ENCODE measurements around the gene PMVK. TPM values are rescaled to one million over a fixed set of nuclear protein-coding genes. Genes with fewer than 3 reads are reported as not detected.

PMVK gene
- total RNA-seq: 10 to 100 TPM; 15.0 to 16.7 (median 16.4) TPM

DNA sequence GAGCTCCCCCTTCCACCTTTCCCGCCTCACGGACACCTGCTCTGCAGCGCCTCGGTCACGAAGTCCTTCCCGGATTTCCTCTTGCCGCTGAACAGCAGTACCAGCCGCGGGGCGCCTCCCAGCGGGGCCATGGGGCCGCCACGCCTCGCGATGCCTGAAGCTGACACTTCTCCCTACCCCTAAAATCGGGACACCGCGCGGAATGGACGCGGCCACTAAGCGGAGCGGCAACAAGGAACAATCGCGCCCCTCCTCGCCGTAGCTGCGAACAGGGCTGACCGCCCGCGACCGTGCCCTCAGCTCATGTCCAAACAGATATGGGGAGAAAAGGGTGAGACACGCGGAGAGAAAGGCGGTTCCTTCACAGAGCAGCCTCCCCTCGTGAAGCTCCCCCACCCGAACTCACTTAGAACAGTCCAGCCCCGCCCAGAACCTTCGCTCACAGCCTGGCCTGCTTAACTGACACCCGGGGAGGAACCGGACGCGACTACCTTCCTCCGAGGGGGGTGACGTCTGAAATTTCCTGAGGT, at the start of gene PMVK:
Gene PMVK, minus strand, starts transcription at position 165 of the 530 bp plus-strand sequence. Its CDS starts 34 bp downstream, at position 131.
- intact Hi-C loops (cut with DNase I; ENCODE audit: low total_unique reads): loop anchor here (10.0 kb wide), 1 partner anchor 382 kb away; the partner anchor contains the start of gene UBE2Q1
- Histone ChIP-seq H3K9me3 (no peaks in the 10 kb centered on the region), H3K36me3 (no peaks in the 10 kb centered on the region), H3K27me3 (no peaks in the 10 kb centered on the region), H3K27ac (peak within 1 kb of the TSS; percentile 97 to 98), H3K4me3 (peak within 1 kb of the TSS; percentile 67 to 75 (median 69)), H3K4me1 (peaks cover 0 to 9% of the 10 kb centered on the region in 2 donors)
- peak; percentile 95 to 97 for DNase-seq (ENCODE audit: low spot score in 2 of 2)
- TF ChIP-seq, protein P1, sequence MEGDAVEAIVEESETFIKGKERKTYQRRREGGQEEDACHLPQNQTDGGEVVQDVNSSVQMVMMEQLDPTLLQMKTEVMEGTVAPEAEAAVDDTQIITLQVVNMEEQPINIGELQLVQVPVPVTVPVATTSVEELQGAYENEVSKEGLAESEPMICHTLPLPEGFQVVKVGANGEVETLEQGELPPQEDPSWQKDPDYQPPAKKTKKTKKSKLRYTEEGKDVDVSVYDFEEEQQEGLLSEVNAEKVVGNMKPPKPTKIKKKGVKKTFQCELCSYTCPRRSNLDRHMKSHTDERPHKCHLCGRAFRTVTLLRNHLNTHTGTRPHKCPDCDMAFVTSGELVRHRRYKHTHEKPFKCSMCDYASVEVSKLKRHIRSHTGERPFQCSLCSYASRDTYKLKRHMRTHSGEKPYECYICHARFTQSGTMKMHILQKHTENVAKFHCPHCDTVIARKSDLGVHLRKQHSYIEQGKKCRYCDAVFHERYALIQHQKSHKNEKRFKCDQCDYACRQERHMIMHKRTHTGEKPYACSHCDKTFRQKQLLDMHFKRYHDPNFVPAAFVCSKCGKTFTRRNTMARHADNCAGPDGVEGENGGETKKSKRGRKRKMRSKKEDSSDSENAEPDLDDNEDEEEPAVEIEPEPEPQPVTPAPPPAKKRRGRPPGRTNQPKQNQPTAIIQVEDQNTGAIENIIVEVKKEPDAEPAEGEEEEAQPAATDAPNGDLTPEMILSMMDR (IDR thresholded peaks at IDR 0.05): peak in 2 of 3 donors; percentile 10 to 25
- TF ChIP-seq POLR2AphosphoS5 (IDR thresholded peaks at IDR 0.05) (peak; percentile 84 to 89 (median 85)), POLR2A (IDR thresholded peaks at IDR 0.05) (no peak)

GRCh38 chr1:154983776-154984466, 47.4 kb upstream of the PMVK start:
- peak overlapping the region; percentile 56 to 78 (median 67) for H3K4me3 ChIP-seq
- TF ChIP-seq POLR2A (IDR thresholded peaks at IDR 0.05) (no peak), POLR2AphosphoS5 (IDR thresholded peaks at IDR 0.05) (no peak)
- TF ChIP-seq, protein P1 (IDR thresholded peaks at IDR 0.05): no peak
- no peaks in the 10 kb centered on the region for H3K36me3 ChIP-seq
- no peaks in the 10 kb centered on the region for H3K27me3 ChIP-seq
- H3K9me3 ChIP-seq: no peaks in the 10 kb centered on the region
- peaks cover 4 to 14% of the 10 kb centered on the region in 2 donors for H3K4me1 ChIP-seq
- DNase-seq (ENCODE audit: low spot score in 2 of 2): no peak
- H3K27ac ChIP-seq: peak overlapping the region; percentile 62 to 82
- intact Hi-C loops (cut with DNase I; ENCODE audit: low total_unique reads): no loop called here

DNA sequence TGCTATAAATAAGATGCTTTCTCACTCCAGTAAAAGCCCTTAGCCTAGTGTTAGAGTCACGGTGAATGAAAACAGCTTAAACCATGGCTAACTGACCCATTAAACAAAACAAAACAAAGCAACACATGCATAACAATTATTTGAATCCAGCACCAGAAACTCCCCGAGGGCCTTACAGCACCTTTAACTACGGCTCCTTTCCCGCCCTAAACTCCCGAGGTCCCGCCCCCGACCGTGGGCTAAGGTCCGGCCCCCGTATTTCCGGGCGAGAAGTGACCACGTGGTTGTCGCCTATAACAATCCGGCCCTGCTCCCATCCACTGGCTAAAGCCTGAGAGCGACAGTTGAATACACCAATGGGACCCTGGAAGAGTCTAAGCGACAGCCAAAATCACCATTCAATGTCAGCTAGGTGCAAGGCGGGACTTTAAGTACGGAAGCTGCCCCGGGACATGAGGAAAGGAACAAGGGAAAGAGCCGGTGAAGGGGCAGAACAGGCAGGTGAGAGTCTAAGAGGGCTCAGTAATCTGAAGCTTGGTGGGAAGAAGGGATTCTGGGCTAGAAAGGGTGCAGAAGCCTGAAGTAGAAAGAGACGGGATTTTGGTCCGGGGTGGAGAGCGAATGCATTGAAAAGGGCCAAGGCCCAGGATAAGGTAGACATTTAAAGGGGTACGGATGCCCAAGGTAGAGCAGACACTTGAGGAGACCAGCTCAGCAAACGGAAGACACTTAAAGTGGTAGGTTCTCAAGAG, 46.6 kb upstream of the PMVK start, which contains the start of gene FLAD1:
Gene FLAD1, plus strand, starts transcription at position 448 of the 752 bp plus-strand sequence. CDS start 351 bp downstream, outside the sequence.
- intact Hi-C loops (cut with DNase I; ENCODE audit: low total_unique reads): no loop called here
- peak; percentile 94 to 99 for DNase-seq (ENCODE audit: low spot score in 2 of 2)
- H3K4me3 ChIP-seq: peak within 1 kb of the TSS; percentile 56 to 78 (median 67)
- no peaks in the 10 kb centered on the region for H3K36me3 ChIP-seq
- peaks cover 4 to 14% of the 10 kb centered on the region in 2 donors for H3K4me1 ChIP-seq
- H3K27ac ChIP-seq: peak within 1 kb of the TSS; percentile 62 to 82
- TF ChIP-seq, protein P1 (IDR thresholded peaks at IDR 0.05): no peak
- TF ChIP-seq POLR2AphosphoS5 (IDR thresholded peaks at IDR 0.05): peak; percentile 64 to 89 (median 86)
- no peak for TF ChIP-seq POLR2A (IDR thresholded peaks at IDR 0.05)
- no peaks in the 10 kb centered on the region for H3K27me3 ChIP-seq
- H3K9me3 ChIP-seq: no peaks in the 10 kb centered on the region

GRCh38 chr1:154982341-154982740, 45.8 kb upstream of the PMVK start:
- TF ChIP-seq POLR2A (IDR thresholded peaks at IDR 0.05) (no peak), POLR2AphosphoS5 (IDR thresholded peaks at IDR 0.05) (no peak)
- TF ChIP-seq, protein P1 (IDR thresholded peaks at IDR 0.05): no peak
- peaks cover 4 to 14% of the 10 kb centered on the region in 2 donors for H3K4me1 ChIP-seq
- peak overlapping the region in 1 of 2 donors; percentile 82 for H3K27ac ChIP-seq
- no peaks in the 10 kb centered on the region for H3K36me3 ChIP-seq
- no peaks in the 10 kb centered on the region for H3K27me3 ChIP-seq
- DNase-seq (ENCODE audit: low spot score in 2 of 2): no peak
- peak overlapping the region in 2 of 3 donors; percentile 67 to 78 for H3K4me3 ChIP-seq
- intact Hi-C loops (cut with DNase I; ENCODE audit: low total_unique reads): no loop called here
- no peaks in the 10 kb centered on the region for H3K9me3 ChIP-seq

Measured in breast epithelium (tissue), 4 donors.